GM23338 (cell line): ENCODE data around the gene ANKLE2. TPM values are rescaled to one million over a fixed set of nuclear protein-coding genes. Genes with fewer than 3 reads are reported as not detected.

Experiments used
- ATAC-seq: fragments of 200-7000 bp; cut with Tn5 transposase; 3 replicates; pipeline ENCODE4 v1.9.1; 2020
- DNase-seq: peaks from one replicate; pipeline ENCODE4 v3.0.0-alpha.2; 2015; ENCODE audit warnings: low spot score
- H2AFZ ChIP-seq: fragments of 200-600 bp; sonication (generic); 2 replicates; pipeline ENCODE4 v1.8.0; 2016; ENCODE audit warnings: antibody characterized with exemption, mild to moderate bottlenecking, moderate library complexity
- H3F3A ChIP-seq: fragments of 200-600 bp; sonication (generic); replicated peaks from 2 replicates; pipeline ENCODE4 v1.8.0; 2017; ENCODE audit warnings: antibody characterized with exemption, mixed run types, low read depth
- H3K27ac ChIP-seq: fragments of 200-600 bp; sonication (generic); 2 replicates; pipeline ENCODE4 v1.6.1; 2016; ENCODE audit warnings: low read depth
- H3K27me3 ChIP-seq: fragments of 200-600 bp; sonication (generic); 2 replicates; pipeline ENCODE4 v1.8.0; 2016; ENCODE audit warnings: mild to moderate bottlenecking, mixed run types, moderate library complexity; ENCODE audit not compliant: insufficient read depth
- H3K36me3 ChIP-seq: fragments of 200-600 bp; sonication (generic); 2 replicates; pipeline ENCODE4 v1.8.0; 2016; ENCODE audit warnings: mild to moderate bottlenecking; ENCODE audit not compliant: insufficient read depth
- H3K4me1 ChIP-seq: fragments of 200-600 bp; sonication (generic); 2 replicates; pipeline ENCODE4 v1.8.0; 2016; ENCODE audit warnings: mild to moderate bottlenecking, moderate library complexity; ENCODE audit not compliant: insufficient read depth
- H3K4me2 ChIP-seq: fragments of 200-600 bp; sonication (generic); 2 replicates; pipeline ENCODE4 v1.7.1; 2017; ENCODE audit warnings: mixed run types
- H3K4me3 ChIP-seq: fragments of 200-600 bp; sonication (generic); 2 replicates; pipeline ENCODE4 v1.6.1; 2016; ENCODE audit warnings: mixed run types
- H3K79me2 ChIP-seq: fragments of 200-600 bp; sonication (generic); replicated peaks from 2 replicates; pipeline ENCODE4 v1.8.0; 2017; ENCODE audit warnings: mild to moderate bottlenecking; ENCODE audit not compliant: insufficient read depth
- H3K9me2 ChIP-seq: fragments of 200-600 bp; sonication (generic); 2 replicates; pipeline ENCODE4 v1.8.0; 2017; ENCODE audit not compliant: insufficient read depth
- H4K20me1 ChIP-seq: fragments of 200-600 bp; sonication (generic); replicated peaks from 2 replicates; pipeline ENCODE4 v1.8.0; 2017; ENCODE audit warnings: mild to moderate bottlenecking; ENCODE audit not compliant: insufficient read depth
- H3K27ac Mint-ChIP-seq: 2 replicates; pipeline ENCODE4 v1.8.0; 2020; ENCODE audit warnings: inconsistent platforms, mild to moderate bottlenecking, moderate library complexity, mixed read lengths
- H3K27me3 Mint-ChIP-seq: 3 replicates; pipeline ENCODE4 v1.8.0; 2022; ENCODE audit warnings: low read depth, mild to moderate bottlenecking, moderate library complexity, mixed read lengths, inconsistent platforms; ENCODE audit not compliant: insufficient read depth, poor library complexity
- H3K36me3 Mint-ChIP-seq: 3 replicates; pipeline ENCODE4 v1.8.0; 2021; ENCODE audit warnings: low read depth, mild to moderate bottlenecking, inconsistent platforms, moderate library complexity, mixed read lengths
- H3K4me1 Mint-ChIP-seq: 3 replicates; pipeline ENCODE4 v1.8.0; 2020; ENCODE audit warnings: mild to moderate bottlenecking, inconsistent platforms, mixed read lengths
- H3K4me3 Mint-ChIP-seq: 3 replicates; pipeline ENCODE4 v1.8.0; 2021; ENCODE audit warnings: moderate library complexity, mild to moderate bottlenecking, inconsistent platforms, mixed read lengths
- H3K9me3 Mint-ChIP-seq: 3 replicates; pipeline ENCODE4 v1.8.0; 2020; ENCODE audit warnings: moderate library complexity, mild to moderate bottlenecking, inconsistent platforms, mixed read lengths
- EZH2phosphoT487 ChIP-seq: fragments of 200-600 bp; sonication (generic); IDR thresholded peaks from one replicate; pipeline ENCODE4 v1.8.1; 2018; ENCODE audit warnings: antibody characterized with exemption; ENCODE audit not compliant: unreplicated experiment
- JUNB ChIP-seq: IDR thresholded peaks from one replicate; pipeline ENCODE4 v1.6.1; 2016; ENCODE audit warnings: antibody characterized with exemption; ENCODE audit not compliant: unreplicated experiment
- NANOG ChIP-seq: IDR thresholded peaks from 2 replicates; pipeline ENCODE4 v1.6.1; 2016; ENCODE audit warnings: antibody characterized with exemption, borderline replicate concordance
- POLR2AphosphoS5 ChIP-seq: IDR thresholded peaks from 2 replicates; pipeline ENCODE4 v1.6.1; 2016; ENCODE audit warnings: antibody characterized with exemption, low read depth
- REST ChIP-seq: IDR thresholded peaks from one replicate; pipeline ENCODE4 v1.6.1; 2018; ENCODE audit warnings: antibody characterized with exemption; ENCODE audit not compliant: unreplicated experiment
- STAT1 ChIP-seq: IDR thresholded peaks from one replicate; pipeline ENCODE4 v1.6.1; 2016; ENCODE audit warnings: antibody characterized with exemption; ENCODE audit not compliant: unreplicated experiment
- ZNF462 ChIP-seq: fragments of 250-450 bp; sonication (Bioruptor Pico); IDR thresholded peaks from 2 replicates; pipeline ENCODE4 v1.5.0; 2020; ENCODE audit warnings: mild to moderate bottlenecking, moderate library complexity
- polyA plus RNA-seq: library from polyadenylated mRNA; unstranded; fragments of >200 nt; fragmentation: Nextera tagmentation; extraction: Ambion mirVana; gene quantifications from 2 replicates; pipeline ENCODE4 v1.2.1, GENCODE V29; 2016
- total RNA-seq: library from RNA; depleted of rRNA; stranded (reverse); fragments of >200 nt; shearing (Covaris generic); gene quantifications from 2 replicates; pipeline ENCODE4 v1.2.3, GENCODE V29; 2014

The ANKLE2 gene
- total and polyA plus RNA-seq, 2 experiments from 2014 or later, result 27.2 to 63.7 TPM

DNA sequence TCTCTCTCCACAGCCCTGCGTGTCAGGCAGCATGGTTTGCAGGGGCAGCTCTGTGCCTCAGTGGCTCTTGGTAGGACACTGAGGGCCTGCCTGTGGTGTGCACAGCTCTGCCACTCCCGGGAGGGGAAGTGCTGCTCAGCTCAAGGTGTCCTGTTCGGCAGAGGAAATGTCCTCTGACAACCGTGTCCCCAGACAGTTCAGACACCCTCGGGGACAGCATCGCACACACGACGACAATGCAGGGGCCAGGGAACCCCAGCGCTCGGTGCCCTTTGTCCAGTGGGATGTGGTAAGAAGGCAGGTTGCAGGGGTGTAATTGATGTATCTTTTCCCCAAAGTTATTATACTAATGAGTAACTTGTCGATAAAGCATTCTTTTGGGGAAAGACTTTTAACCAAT lies 14.2 kb downstream of the ANKLE2 start (continued):
- TF ChIP-seq STAT1 (no peak), NANOG (no peak)

GRCh38 chr12:132746613-132747012 lies 15.0 kb downstream of the ANKLE2 start:
- no peaks in the 10 kb centered on the region for H3K27me3 ChIP-seq
- DNase-seq (no peak), ATAC-seq (no peak)
- no peaks in the 10 kb centered on the region for H3F3A ChIP-seq
- H3K9me3 Mint-ChIP-seq, result no peaks in the 10 kb centered on the region
- no peak overlapping the region for H3K27ac ChIP-seq
- H3K36me3 ChIP-seq, result peaks cover 44% of the 10 kb centered on the region
- no peak overlapping the region for H3K4me3 Mint-ChIP-seq
- no peak overlapping the region for H3K4me3 ChIP-seq
- H3K4me1 ChIP-seq, result no peaks in the 10 kb centered on the region
- no peak overlapping the region for H3K27ac Mint-ChIP-seq
- no peak overlapping the region for H2AFZ ChIP-seq
- H3K79me2 ChIP-seq, result peaks cover 31% of the 10 kb centered on the region
- peaks cover 9% of the 10 kb centered on the region for H3K27me3 Mint-ChIP-seq
- H3K4me2 ChIP-seq, result no peak overlapping the region
- peaks cover 26% of the 10 kb centered on the region for H4K20me1 ChIP-seq
- H3K4me1 Mint-ChIP-seq, result no peaks in the 10 kb centered on the region
- H3K36me3 Mint-ChIP-seq, result peaks cover 92% of the 10 kb centered on the region
- no peak for TF ChIP-seq ZNF462
- no peak for TF ChIP-seq EZH2phosphoT487
- TF ChIP-seq NANOG, result no peak
- no peak for TF ChIP-seq POLR2AphosphoS5
- TF ChIP-seq JUNB, result no peak
- TF ChIP-seq REST, result no peak
- no peaks in the 10 kb centered on the region for H3K9me2 ChIP-seq
